ENCODE data around the gene CMTM8. TPM values are rescaled to one million over a fixed set of nuclear protein-coding genes. Genes with fewer than 3 reads are reported as not detected.

Gene CMTM8
- total and polyA plus RNA-seq, 2 of the 8 experiments (the other 6 are each of a cell fraction or from before 2014, with no cell fraction given), result 10.5 to 22.4 TPM

GRCh38 chr3:32303399-32303747 lies 64.9 kb downstream of the CMTM8 start (continued):
- TF ChIP-seq, protein P1, sequence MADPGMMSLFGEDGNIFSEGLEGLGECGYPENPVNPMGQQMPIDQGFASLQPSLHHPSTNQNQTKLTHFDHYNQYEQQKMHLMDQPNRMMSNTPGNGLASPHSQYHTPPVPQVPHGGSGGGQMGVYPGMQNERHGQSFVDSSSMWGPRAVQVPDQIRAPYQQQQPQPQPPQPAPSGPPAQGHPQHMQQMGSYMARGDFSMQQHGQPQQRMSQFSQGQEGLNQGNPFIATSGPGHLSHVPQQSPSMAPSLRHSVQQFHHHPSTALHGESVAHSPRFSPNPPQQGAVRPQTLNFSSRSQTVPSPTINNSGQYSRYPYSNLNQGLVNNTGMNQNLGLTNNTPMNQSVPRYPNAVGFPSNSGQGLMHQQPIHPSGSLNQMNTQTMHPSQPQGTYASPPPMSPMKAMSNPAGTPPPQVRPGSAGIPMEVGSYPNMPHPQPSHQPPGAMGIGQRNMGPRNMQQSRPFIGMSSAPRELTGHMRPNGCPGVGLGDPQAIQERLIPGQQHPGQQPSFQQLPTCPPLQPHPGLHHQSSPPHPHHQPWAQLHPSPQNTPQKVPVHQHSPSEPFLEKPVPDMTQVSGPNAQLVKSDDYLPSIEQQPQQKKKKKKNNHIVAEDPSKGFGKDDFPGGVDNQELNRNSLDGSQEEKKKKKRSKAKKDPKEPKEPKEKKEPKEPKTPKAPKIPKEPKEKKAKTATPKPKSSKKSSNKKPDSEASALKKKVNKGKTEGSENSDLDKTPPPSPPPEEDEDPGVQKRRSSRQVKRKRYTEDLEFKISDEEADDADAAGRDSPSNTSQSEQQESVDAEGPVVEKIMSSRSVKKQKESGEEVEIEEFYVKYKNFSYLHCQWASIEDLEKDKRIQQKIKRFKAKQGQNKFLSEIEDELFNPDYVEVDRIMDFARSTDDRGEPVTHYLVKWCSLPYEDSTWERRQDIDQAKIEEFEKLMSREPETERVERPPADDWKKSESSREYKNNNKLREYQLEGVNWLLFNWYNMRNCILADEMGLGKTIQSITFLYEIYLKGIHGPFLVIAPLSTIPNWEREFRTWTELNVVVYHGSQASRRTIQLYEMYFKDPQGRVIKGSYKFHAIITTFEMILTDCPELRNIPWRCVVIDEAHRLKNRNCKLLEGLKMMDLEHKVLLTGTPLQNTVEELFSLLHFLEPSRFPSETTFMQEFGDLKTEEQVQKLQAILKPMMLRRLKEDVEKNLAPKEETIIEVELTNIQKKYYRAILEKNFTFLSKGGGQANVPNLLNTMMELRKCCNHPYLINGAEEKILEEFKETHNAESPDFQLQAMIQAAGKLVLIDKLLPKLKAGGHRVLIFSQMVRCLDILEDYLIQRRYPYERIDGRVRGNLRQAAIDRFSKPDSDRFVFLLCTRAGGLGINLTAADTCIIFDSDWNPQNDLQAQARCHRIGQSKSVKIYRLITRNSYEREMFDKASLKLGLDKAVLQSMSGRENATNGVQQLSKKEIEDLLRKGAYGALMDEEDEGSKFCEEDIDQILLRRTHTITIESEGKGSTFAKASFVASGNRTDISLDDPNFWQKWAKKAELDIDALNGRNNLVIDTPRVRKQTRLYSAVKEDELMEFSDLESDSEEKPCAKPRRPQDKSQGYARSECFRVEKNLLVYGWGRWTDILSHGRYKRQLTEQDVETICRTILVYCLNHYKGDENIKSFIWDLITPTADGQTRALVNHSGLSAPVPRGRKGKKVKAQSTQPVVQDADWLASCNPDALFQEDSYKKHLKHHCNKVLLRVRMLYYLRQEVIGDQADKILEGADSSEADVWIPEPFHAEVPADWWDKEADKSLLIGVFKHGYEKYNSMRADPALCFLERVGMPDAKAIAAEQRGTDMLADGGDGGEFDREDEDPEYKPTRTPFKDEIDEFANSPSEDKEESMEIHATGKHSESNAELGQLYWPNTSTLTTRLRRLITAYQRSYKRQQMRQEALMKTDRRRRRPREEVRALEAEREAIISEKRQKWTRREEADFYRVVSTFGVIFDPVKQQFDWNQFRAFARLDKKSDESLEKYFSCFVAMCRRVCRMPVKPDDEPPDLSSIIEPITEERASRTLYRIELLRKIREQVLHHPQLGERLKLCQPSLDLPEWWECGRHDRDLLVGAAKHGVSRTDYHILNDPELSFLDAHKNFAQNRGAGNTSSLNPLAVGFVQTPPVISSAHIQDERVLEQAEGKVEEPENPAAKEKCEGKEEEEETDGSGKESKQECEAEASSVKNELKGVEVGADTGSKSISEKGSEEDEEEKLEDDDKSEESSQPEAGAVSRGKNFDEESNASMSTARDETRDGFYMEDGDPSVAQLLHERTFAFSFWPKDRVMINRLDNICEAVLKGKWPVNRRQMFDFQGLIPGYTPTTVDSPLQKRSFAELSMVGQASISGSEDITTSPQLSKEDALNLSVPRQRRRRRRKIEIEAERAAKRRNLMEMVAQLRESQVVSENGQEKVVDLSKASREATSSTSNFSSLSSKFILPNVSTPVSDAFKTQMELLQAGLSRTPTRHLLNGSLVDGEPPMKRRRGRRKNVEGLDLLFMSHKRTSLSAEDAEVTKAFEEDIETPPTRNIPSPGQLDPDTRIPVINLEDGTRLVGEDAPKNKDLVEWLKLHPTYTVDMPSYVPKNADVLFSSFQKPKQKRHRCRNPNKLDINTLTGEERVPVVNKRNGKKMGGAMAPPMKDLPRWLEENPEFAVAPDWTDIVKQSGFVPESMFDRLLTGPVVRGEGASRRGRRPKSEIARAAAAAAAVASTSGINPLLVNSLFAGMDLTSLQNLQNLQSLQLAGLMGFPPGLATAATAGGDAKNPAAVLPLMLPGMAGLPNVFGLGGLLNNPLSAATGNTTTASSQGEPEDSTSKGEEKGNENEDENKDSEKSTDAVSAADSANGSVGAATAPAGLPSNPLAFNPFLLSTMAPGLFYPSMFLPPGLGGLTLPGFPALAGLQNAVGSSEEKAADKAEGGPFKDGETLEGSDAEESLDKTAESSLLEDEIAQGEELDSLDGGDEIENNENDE (IDR thresholded peaks at IDR 0.05; ENCODE audit: insufficient replicate concordance, low read length), result no peak
- TF ChIP-seq JUN (IDR thresholded peaks at IDR 0.05; ENCODE audit: low read depth, low read length) (no peak), BRCA1 (IDR thresholded peaks at IDR 0.05; ENCODE audit: low read depth, low read length) (no peak), TAF7 (optimal IDR thresholded peaks at IDR 0.05; ENCODE audit: borderline replicate concordance, low read depth, low read length) (no peak), SP2 (IDR thresholded peaks at IDR 0.05; ENCODE audit: low read length) (no peak), HDAC2 (IDR thresholded peaks at IDR 0.05; ENCODE audit: borderline replicate concordance in 1 of 2, low read depth in 2 of 2, low read length in 2 of 2) (no peak), CTCF (IDR thresholded peaks at IDR 0.05; ENCODE audit: control extremely low read depth in 1 of 3, insufficient read depth in 1 of 3, low read depth in 1 of 3, low read length in 3 of 3) (no peak), KDM1A (IDR thresholded peaks at IDR 0.05; ENCODE audit: borderline replicate concordance, low read length) (no peak)
